SKM-1 treated with dmso at 0.1 percent for 144 hours (cell line): ENCODE measurements around the gene CDKAL1.
"Not testable (repeated sequence)": the region's sequence is repeated elsewhere in the genome, so short reads cannot be mapped to it uniquely, and the experiment has no call there.

Source experiments
- DNase-seq: peaks from one replicate; lab custom pipeline; 2025; ENCODE audit not compliant: unreplicated experiment; lab: John Stamatoyannopoulos, UW

CDKAL1 gene

DNA sequence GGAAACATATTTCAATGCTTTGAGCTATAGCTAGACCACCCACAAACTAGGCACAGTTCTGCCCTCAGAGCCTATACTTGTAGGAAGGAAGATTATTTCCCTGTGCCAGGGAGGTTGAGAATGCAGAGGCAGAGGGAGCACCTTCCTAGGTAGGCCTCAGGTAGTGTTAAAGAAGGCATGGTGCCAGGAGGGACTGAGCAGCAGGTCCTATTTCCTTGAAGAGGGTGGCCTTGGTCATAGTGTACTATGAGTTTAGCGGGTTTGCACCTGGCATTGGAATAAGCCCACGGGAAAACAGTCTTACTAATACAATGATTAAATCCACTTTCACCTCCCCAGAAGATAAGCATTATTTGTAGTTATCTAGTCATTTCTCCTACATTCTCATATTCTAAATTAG is 375.4 kb downstream of the CDKAL1 start:
- no peak for DNase-seq

DNA sequence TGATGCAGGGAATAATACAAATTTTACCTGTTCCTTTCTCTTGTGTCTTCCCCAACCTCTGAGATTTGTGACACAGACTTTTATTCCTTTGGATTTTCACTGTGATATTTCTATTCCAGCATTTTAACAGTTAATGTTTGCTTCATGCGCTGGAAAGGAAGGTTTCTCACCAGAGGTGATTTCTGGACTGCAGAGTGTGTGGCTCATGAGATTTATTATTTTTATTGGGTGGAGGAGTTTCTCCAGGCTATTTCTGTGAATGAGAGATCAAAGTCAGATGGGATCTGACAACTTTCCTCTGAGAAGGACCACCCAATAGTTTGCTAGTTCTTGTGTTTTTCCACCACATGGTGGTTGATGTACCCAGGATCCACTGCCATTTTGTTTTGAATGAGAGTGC is 377.5 kb downstream of the CDKAL1 start:
- DNase-seq, result no peak

DNA sequence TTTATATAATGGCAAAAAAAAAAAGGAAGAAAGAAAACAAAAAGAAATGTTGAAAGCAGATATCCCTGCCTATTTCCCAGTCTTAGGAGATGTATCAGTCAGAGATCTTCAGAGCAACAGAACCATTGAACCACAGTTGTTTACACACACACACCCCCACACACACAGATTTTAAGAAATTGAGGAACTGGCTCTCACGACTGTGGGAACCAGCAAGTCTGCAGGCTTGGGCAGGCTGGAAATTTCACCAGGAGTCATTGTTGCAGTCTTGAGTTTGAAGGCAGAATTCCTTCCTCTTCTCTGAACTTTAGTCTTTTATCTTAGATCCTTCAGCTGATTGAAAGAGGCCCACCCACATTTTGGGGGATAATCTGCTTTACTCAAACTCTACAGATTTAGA is 380.9 kb downstream of the CDKAL1 start:
- no peak for DNase-seq

DNA sequence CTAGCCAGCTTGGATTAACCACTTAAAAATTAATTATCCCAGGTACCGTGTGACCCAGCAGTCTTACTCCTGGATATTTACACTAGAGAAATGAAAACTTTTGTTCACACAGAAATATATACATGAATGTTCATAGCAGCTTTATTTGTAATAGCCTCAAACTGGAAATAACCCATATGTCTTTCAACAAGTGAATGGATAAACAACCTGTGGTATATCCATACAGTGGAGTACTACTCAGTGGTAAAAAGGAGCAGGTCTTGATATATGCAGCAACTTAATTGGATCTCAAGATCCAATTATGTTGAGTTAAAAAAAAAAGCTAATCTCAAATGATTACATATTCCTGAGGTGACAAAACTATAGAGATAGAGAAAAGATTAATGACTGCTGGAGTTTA is 381.4 kb downstream of the CDKAL1 start:
- DNase-seq, result no peak

DNA sequence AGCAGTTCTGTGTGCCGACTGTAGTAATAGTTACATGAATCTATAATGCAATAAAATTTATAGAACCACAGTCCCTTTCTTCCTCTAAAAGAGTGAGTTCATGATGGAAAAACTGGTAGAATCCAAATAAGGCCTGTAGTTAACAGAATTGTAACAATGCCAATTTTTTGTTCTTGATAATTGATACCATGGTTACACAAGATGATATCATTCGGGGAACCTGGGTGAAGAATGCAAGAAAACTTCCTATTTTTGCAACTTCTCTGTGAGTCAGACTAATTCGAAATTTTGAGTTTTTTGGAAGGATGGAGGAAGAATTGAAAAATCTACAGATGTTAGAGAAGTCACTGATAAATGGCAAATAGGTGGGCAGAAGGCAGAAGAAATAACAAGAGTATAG is 381.8 kb downstream of the CDKAL1 start:
- DNase-seq, result no peak

DNA sequence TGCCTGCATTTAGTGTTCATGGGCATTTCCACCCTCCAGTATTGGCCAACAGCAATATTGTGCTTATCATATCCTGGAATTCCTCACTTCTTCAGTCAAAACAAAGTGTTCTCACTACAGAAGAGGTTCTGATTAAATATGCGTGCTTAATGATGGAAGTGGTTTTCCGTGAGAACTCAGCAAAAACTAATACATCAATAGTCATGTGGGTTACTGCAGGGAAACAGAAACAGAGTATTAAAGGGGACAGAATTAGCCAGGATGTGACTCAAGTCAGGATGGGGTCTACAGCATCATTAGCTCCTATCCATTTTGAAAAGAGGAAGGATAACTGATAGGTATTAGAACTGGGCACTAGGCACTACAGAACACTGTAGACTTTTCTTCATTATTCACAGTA is 384.6 kb downstream of the CDKAL1 start:
- no peak for DNase-seq

DNA sequence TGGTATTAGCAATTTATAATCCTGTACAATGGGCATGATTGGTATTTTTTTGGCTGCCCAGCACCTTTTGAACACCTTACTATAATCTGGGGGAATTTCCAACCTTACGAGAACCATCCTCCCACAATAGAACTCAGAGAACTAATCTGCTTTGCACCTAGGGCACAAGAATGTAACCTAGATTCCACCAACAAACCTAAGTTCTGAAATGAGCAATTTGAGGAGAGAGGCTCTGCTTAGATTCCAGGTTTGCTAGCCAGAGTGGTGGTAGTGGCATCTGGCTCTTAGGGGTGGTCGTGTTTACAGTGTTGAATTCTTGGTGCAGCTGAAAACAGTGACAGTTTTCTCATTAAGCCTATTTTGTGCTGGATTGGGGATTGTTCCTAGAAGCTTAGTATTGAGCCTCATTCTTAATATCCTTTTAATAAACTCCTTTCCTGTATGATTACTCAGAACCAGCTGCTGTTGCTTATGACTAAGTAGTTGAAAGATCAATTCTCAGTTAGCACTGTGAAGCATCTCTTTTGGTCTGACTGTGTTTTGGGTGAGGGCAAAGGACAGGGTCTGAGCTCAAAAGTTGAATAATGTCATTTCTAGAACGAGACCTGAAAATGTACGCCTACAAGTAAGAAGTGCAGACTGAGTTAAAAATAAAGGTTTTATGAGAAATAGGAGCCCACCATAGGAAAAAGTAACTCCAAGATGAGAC is 385.6 kb downstream of the CDKAL1 start:
- no peak for DNase-seq

DNA sequence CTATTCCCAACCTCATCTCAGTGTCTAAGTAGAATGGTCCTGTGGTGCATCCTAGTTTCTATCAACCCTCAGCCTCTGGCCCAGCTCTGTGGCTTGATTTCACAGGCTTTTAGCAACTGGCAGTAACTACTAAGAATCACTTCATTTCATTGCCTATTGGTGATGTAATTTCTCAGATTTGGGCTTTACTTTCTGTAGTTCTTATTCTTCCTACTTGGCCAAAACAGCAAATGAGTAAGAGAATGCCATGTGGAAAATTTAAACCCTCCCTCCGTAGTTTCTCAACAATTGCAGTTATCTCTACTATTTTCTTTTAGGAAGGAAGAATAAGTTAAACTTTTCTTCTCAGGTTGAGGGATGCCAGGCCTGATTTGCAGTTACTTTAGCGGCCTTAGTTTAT is 387.3 kb downstream of the CDKAL1 start:
- DNase-seq, result no peak

DNA sequence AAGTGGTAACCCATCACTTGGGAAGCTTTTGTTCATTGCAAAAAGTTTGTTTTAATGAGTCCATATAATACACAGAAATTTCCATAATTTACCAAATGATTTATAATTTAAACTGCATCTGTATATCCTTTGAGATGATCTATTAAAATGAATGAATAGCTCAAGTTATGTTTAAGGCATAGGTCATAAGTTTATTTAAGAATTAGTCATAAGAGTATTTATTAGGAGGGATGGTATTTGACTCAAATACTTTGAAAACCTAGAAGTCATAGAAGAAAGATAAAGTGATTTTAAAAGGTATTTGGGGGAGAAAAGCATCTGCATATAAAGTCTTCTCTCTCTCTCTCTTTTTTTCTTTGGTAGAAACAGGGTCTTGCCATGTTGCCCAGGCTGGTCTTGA is 388.5 kb downstream of the CDKAL1 start:
- DNase-seq, result no peak

DNA sequence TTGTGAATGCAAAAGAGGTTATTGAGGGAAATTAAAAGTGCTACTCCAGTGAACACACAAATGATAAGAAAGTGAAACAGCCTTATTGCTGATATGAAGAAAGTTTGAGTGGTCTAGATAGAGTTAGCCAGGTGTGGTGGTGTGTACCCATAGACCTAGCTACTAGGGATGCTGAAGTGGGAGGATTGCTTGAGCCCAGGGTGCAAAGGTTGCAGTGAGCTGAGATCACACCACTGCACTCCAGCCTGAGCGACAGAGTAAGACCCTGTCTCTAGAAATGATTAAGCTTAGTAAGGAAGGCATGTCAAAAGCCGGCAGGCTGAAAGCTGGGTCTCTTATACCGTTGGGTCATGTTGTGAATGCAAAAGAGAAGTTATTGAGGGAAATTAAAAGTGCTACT is 389.8 kb downstream of the CDKAL1 start:
- not testable (repeated sequence) for DNase-seq

DNA sequence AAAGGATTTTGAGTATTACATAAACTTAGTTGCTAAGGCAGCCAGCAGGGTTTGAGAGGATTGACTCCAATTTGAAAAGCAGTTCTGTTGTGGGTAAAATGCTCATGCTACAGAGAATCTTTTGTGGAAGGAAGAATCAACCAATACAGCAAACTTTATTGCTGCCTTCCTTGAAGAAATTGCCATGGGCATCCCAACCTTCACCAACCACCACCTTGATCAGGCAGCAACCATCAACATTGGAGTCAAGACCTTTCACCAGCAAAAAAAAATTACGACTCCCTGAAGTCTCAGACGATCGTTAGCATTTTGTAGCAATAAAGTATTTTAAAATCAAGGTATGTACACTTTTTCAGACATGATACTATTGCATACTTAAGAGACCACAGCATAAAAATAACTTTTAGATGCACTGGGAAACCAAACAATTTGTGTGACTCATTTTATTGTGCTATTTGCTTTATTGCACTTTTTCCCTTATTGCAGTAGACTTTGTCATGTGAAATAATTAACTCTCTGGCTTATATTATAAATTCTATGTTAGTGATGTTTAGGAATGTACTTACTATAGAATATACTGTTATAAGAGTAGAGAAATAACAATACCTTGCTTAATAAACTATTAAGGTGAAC is 390.8 kb downstream of the CDKAL1 start:
- no peak for DNase-seq

DNA sequence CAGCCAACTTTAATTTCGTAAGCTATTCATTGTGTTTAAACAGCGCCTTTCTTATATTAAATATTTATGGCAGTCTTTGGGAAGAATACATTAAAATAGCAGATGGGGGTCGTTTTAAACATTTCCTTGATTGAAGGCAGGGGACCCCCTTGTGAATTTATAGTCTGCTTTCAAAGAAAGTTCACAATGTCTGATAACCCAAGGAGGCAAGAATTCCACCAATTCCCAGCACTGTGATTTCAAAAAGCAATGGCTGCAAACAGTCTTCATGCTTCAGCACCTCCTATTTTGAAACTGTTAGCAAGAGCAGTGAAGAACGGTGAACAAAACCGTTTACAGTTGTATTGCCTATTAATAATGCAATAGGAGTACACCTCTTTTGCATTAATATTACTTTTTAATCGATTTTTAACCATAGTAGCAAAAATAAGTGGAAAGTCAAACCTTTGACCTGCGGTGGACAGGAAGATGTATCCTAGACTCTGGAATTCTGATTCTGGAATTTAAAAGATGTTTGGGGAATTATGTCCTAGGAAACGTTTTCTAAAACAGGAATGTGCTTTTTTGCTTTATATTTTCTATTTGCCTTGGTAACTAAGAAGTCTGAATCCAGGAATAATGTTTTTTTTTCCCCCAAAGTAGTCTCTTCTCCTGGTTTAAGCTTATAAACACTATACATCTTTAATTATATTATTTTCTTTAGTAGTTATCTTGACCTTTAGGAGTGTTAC is 393.0 kb downstream of the CDKAL1 start:
- no peak for DNase-seq

DNA sequence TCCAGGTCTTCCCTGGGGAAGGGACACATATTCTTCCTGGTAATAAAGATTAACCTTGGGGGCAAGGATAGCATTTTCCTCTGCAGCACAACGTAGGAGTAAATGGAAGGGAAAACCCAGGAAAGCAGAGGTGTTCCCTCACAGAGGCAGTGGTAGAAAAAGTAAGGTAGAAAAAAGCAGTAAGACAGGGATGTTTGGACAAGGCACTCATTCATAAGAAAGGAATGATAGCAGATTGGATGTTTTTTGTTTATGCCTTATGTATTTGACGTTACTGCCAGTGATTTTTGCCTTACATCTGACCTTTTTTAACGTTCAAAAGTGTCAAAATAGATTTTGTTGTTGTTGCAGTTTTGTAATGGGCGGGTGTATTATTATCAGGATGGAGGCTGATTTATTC is 395.0 kb downstream of the CDKAL1 start:
- DNase-seq, result no peak

DNA sequence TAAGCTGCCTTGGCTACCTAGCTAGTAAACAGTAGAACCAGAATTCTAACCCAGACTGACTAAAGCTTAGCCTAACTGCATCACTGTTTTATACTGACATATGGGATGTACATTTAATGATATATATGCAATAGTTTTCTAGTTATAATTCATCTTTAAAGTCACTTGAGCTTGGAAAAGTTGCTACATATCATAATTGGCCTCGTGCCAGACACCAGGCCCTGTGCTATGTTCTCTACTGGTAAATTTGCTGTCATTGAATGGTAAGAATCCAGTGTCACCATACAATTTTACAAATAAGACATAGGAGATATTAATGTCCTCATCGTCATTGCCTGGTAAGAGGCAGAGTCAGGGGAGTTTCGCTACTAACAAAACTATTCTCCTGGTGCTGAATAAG is 396.8 kb downstream of the CDKAL1 start:
- no peak for DNase-seq

DNA sequence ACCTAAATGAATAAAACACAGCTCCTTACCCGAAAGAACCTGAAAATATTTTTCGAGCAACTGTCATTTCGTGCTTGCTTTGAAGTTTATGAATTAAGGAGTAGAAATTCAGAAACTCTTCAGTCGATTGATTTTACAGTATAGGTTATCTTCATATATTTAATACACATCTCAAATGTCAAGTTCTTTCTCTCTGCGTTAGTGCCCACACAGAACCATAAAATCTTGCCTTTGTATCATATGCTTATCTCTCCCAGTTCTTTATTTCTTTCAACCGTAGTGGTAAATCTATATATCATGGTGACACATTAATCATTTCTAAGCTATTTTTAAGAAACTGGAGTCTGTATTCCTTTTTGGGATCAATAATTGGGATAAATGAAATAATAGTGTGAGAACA is 397.5 kb downstream of the CDKAL1 start:
- DNase-seq, result no peak

DNA sequence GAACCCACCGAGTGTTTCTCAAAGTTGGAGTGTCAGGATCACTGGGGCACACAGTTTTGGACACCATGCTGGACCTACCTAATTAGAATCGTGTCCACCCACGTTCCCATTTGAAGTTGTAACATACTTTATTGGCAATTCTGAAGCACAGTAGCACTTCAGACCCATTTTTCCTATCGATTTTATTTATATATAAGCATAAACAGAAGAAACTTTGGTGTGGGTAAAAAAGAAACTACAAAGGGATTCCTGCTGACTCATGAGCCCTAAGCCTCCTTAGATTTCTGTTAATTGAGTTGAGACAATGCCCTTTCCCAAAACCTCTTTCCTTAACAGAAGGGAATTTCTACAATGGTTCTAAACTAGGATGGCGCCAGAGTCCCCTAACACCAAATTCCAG is 398.0 kb downstream of the CDKAL1 start:
- DNase-seq, result no peak

DNA sequence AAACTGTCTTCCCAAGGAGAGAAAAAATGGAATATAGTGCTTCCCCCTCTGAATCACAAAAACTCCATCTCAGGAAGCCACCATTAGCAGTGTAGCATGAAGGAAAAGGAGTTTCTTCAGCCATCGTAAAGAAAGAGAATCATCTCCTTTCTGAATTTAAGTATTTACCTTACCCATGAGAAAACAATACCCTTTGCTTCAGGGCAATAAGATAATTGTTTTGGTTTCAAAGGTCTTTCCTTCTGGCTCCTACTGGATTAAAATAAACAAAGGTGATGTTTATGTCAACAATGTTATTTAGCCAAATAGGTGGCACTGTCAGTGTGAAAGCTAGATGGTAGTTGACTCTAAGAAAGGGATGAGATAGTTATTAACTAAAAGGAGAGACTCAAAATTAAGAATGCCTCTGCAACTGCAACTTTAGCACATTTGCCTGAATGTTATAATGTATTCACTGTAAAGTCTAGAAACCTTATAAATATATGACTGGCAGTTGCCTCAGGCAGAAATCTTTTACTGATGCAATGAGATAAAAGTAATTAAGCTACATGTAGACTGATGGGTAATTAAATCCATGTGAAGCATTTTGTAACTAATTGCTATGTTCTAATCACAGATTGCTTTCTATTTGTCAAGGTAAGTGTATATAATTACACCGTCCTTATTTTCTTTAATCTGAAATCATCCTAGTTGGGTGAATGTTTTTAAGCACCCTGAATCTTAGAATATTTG is 399.0 kb downstream of the CDKAL1 start:
- DNase-seq, result no peak

DNA sequence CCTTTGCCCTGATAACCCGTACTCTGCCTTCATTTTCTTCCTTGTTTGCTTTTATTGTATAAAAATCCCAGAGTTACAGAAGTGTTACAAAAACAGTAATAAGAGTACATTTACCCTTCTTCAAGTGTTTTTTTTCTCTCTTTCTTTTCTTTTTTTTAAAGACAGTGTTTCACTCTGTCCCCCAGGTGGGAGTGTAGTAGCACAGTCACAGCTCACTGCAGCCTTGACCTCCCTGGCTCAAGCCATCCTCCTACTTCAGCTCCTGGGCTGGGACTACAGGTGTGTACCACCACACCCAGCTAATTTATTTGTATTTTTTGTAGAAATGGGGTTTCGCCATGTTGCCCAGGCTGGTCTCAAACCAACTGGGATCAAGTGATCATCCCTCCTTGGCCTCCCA is 402.7 kb downstream of the CDKAL1 start:
- DNase-seq, result no peak

DNA sequence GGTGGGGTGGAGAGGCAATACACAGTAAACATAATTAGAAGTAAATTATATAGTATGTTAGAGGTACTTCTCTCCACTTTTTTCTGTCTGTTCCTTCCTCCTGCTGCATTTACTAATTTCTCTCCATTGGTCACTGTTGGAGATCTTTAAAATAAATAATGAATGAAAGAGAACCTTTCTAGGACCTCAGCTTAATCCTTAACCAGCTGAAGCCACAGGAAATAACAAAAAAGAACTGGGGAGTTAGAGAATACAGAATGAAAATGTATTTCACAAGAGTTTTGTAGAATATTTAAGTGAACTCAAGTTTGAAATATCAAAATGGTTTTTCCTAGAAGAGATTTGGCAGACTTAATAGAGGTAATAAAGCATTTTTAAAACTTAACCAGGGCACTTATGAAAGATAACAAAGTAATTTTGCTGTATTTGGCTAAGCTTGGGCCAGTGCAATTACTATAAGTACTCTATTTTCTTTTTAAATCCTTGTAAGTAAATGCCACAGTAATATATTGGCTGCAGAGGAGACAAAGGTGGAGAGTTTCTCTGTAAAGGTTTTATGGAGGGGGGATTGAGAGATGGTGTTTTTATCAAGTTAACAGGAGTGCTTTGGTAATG is 405.0 kb downstream of the CDKAL1 start:
- no peak for DNase-seq

DNA sequence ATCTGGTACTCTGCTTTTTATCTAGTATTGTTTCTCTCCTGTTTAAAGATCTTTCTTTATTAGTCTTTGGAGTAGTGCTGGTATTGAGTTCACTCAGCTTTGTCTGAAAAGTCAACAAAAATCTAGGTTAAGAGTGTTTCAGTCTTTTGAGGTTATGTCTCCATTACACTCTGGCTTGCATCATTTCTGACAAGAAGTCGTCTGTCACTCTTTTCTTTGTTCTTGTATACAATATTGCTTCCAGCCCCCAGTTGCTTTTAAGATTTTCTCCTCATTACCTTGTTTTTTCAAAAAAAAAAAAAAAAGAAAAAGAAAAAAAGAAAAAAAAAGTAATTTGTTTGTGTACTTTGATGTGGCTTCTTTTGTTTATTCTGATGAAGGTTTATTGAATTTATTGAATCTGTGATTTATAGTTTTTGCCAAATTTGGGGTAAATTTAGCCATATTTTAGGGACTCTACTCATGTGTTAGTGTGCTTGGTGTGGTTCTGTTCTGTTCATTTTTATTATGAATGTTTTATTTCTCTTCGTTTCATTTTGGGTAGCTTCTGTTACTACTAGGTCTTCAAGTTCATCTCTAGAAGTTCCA is 408.9 kb downstream of the CDKAL1 start:
- no peak for DNase-seq

DNA sequence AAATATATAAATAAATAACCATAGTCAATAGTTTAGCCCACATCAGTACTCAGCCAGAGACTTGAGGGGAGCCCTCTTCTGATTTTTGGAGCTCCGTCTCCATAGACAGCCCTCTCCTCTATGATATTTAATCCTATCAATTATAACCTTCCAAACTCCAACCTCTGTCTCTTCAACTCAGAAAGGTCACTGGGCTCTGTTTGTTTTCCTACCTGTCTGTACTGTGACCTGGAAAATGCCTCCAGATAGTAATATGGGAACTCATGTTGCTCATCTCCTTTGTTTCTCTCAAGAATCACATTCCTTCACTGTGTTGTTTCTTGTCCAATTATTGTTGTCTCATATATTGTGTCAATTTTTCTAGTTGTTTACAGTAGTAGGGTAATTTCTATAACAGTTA is 409.7 kb downstream of the CDKAL1 start:
- DNase-seq, result no peak
